Memory B cell (primary cell): Measurements from ENCODE around the gene EPN1.

ENCODE experiments used
- ATAC-seq: fragments of 150-1000 bp; cut with Tn5 transposase; 2 replicates; pipeline ENCODE4 v1.10.0; 2021; ENCODE audit warnings: low read depth, mild to moderate bottlenecking, moderate library complexity
- DNase-seq, 2 donors: peaks; one replicate each; pipeline ENCODE4 v3.0.0; 2022; ENCODE audit warnings: low spot score in 2 of 2
- H3K27ac Mint-ChIP-seq: one replicate; pipeline ENCODE4 v1.8.0; 2022; ENCODE audit warnings: mild to moderate bottlenecking, moderate library complexity, mixed read lengths
- H3K27me3 Mint-ChIP-seq: one replicate; pipeline ENCODE4 v1.8.0; 2022; ENCODE audit warnings: mixed read lengths
- H3K36me3 Mint-ChIP-seq: one replicate; pipeline ENCODE4 v1.8.0; 2022; ENCODE audit warnings: mild to moderate bottlenecking, mixed read lengths
- H3K4me1 Mint-ChIP-seq: one replicate; pipeline ENCODE4 v1.8.0; 2022; ENCODE audit warnings: mixed read lengths
- H3K4me3 Mint-ChIP-seq: one replicate; pipeline ENCODE4 v1.8.0; 2022; ENCODE audit warnings: mild to moderate bottlenecking, moderate library complexity, mixed read lengths
- H3K9me3 Mint-ChIP-seq: one replicate; pipeline ENCODE4 v1.8.0; 2022; ENCODE audit warnings: mixed read lengths

The EPN1 gene

DNA sequence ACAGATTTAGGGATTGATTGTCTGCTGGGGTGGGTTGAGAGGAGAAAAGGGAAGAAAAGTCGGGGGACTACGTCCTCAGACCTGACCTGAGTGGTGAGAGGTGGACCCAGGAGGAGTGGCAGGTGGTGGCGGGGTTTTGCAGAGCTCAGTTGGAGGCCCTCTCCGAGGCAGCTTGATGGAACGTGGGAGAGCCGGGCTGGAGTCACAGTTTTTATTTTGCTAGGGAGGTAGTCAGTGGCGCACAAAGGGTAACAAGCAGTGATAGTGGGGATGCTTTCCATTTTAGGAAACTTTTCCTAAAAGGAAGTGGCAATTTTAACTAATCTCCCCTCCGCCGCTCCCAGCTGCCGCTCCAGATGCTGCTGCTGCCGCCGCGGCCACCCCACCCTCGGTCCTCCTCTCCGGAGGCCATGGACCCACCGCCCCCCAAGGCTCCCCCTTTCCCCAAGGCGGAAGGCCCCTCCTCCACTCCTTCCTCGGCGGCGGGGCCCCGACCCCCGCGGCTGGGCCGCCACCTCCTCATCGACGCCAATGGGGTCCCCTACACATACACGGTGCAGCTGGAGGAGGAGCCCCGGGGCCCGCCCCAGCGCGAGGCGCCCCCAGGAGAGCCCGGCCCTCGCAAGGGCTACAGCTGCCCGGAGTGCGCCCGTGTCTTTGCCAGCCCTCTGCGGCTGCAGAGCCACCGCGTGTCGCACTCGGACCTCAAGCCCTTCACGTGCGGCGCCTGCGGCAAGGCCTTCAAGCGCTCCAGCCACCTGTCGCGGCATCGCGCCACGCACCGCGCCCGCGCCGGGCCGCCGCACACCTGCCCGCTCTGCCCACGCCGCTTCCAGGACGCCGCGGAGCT lies 32.6 kb upstream of the EPN1 start:
- Mint-ChIP-seq H3K9me3 (peaks cover 2% of the 10 kb centered on the region), H3K27me3 (no peaks in the 10 kb centered on the region), H3K36me3 (peaks cover 8% of the 10 kb centered on the region), H3K27ac (peak overlapping the region; percentile 93), H3K4me3 (peak overlapping the region; percentile 95), H3K4me1 (peaks cover 44% of the 10 kb centered on the region)
- ATAC-seq (no peak), DNase-seq (no peak)

DNA sequence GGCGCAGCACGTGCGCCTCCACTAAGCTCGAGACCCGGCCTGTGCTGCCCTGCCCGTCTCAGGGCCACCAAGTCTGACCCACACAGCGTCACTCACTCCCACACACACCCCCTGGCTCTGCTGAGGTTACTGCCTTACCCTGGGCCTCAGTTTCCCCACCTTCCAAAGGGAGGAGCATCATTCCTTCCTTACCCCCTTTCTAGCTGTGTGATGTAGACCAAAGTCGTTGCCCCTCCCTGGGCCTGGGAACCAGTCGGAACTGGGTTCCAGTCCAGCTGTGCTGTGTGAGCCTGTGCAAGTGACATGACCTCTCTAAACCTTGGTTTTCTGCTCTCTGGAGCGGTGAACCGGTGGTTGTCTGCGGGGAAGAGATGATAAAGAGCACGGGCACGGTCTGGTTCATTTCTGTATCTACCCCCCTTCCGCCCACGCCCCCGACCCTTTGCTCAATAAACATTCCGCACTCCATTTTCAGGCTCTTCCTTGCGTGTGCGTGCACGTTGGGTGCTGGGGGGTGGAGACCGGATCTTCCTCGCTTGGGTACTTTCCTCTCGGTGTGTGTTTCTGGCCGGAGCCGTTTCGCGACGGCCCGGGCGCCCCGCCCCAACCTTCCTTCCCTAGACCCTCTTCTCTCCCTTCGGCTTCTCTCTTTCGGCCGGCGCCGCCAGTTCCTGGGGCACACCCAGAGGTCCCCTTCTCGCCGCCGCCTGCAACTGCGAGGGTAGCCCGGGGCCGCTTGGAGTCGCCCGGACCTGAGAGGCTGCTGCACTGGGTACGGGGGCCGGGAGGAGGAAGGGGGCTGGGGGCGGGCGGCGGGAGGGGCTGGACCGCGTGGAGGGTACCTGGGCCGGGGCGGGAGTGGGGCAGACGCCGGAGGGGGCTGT lies 31.8 kb upstream of the EPN1 start, which contains the start of gene ZNF581:
Gene ZNF581, plus strand, starts transcription at position 647 of the 884 bp plus-strand sequence. CDS start 923 bp downstream, outside the sequence.
- Mint-ChIP-seq H3K4me1 (peaks cover 36% of the 10 kb centered on the region), H3K27me3 (no peaks in the 10 kb centered on the region), H3K4me3 (peak within 1 kb of the TSS; percentile 95), H3K36me3 (peaks cover 2% of the 10 kb centered on the region), H3K27ac (peak within 1 kb of the TSS; percentile 93), H3K9me3 (no peaks in the 10 kb centered on the region)
- peak; percentile 40 for ATAC-seq
- peak; percentile 75 to 84 for DNase-seq

DNA sequence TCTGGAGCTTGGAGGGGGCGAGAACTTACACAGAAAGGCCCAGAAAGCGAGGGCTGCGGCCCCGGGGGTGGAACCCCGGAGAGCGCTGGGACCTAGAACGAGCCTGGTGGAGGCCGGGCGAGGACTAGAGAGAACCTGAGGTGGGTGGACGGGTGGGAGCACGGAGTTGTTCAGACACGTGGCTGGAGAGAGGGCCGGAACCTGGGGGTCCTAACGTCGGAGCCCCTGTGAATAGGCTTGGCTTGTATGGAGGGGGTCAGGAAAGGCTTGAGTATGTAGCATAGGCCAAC lies 31.2 kb upstream of the EPN1 start:
- H3K27ac Mint-ChIP-seq, result peak overlapping the region; percentile 93
- ATAC-seq (no peak), DNase-seq (no peak)
- H3K4me3 Mint-ChIP-seq, result peak overlapping the region; percentile 93
- H3K27me3 Mint-ChIP-seq, result no peaks in the 10 kb centered on the region
- peaks cover 40% of the 10 kb centered on the region for H3K4me1 Mint-ChIP-seq
- no peaks in the 10 kb centered on the region for H3K9me3 Mint-ChIP-seq
- H3K36me3 Mint-ChIP-seq, result peaks cover 2% of the 10 kb centered on the region

DNA sequence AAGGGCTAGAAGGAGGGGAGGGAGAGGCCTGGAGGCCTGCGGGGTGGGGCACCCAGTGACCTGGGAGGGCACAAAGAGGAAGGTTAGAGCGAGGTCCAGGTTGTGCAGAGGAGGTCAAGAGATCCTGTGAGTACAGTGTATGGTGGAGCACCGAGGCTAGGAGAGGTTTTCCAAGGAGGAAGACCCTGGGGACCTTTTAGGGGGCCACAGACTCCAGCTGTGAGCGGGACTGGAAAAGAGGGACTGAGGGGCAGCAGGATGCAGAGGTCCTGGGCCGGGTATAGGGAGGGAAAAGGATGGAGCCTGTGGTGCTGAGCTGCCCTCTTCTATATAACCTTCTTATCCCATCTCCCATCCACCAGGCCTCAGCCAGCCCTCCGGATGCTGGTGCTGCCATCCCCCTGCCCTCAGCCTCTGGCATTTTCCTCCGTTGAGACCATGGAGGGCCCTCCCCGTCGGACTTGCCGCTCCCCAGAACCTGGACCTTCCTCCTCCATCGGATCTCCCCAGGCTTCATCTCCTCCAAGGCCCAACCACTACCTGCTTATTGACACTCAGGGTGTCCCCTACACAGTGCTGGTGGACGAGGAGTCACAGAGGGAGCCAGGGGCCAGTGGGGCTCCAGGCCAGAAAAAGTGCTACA lies 30.7 kb upstream of the EPN1 start:
- H3K27ac Mint-ChIP-seq, result peak overlapping the region; percentile 93
- DNase-seq (no peak), ATAC-seq (no peak)
- H3K27me3 Mint-ChIP-seq, result no peaks in the 10 kb centered on the region
- peaks cover 39% of the 10 kb centered on the region for H3K4me1 Mint-ChIP-seq
- H3K9me3 Mint-ChIP-seq, result no peaks in the 10 kb centered on the region
- no peaks in the 10 kb centered on the region for H3K36me3 Mint-ChIP-seq
- H3K4me3 Mint-ChIP-seq, result peak overlapping the region; percentile 93

DNA sequence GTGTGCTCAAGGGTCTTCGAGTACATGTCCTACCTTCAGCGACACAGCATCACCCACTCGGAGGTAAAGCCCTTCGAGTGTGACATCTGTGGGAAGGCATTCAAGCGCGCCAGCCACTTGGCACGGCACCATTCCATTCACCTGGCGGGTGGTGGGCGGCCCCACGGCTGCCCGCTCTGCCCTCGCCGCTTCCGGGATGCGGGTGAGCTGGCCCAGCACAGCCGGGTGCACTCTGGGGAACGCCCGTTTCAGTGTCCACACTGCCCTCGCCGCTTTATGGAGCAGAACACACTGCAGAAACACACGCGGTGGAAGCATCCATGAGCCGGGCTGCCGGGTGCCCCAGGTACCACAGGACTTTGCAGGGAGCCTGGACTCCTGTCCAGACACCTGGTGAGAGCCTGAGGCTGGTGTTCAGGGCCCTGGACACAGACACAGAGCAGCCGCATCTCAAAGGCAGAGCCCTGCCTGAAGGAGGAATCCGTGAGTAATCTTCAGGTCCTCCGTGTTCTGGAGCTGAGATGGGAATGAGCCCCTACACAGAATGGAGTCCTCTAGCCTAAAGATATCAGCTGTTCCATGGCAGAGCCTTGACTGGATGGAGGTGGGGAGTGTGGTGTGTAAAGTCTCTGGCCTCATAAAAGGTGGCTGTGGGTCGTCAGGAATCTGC lies 30.0 kb upstream of the EPN1 start:
- Mint-ChIP-seq H3K27me3 (no peaks in the 10 kb centered on the region), H3K27ac (peak overlapping the region; percentile 93), H3K9me3 (no peaks in the 10 kb centered on the region), H3K4me3 (peak overlapping the region; percentile 93), H3K4me1 (peaks cover 46% of the 10 kb centered on the region), H3K36me3 (no peaks in the 10 kb centered on the region)
- ATAC-seq (no peak), DNase-seq (no peak)

DNA sequence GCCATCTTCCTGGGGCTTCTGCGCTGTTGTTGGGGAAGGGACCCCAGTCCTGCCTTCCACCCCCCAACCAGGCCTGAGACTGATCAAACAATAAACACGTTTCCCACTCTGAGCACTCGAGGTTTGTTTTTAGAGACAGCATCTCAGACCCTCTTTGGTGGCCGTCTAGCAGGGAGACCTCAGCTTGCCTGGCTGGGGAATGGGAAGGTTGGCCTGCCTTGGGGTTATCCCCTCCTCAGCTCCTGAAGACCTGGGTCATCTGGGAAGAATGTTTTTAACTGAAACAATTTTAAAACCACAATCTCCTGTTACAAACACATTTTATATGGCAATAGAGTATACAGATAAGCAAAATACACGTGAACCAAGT lies 29.5 kb upstream of the EPN1 start:
- peak overlapping the region; percentile 73 for H3K27ac Mint-ChIP-seq
- DNase-seq (no peak), ATAC-seq (no peak)
- no peaks in the 10 kb centered on the region for H3K27me3 Mint-ChIP-seq
- peaks cover 51% of the 10 kb centered on the region for H3K4me1 Mint-ChIP-seq
- no peaks in the 10 kb centered on the region for H3K36me3 Mint-ChIP-seq
- no peaks in the 10 kb centered on the region for H3K9me3 Mint-ChIP-seq
- H3K4me3 Mint-ChIP-seq, result peak overlapping the region; percentile 60

DNA sequence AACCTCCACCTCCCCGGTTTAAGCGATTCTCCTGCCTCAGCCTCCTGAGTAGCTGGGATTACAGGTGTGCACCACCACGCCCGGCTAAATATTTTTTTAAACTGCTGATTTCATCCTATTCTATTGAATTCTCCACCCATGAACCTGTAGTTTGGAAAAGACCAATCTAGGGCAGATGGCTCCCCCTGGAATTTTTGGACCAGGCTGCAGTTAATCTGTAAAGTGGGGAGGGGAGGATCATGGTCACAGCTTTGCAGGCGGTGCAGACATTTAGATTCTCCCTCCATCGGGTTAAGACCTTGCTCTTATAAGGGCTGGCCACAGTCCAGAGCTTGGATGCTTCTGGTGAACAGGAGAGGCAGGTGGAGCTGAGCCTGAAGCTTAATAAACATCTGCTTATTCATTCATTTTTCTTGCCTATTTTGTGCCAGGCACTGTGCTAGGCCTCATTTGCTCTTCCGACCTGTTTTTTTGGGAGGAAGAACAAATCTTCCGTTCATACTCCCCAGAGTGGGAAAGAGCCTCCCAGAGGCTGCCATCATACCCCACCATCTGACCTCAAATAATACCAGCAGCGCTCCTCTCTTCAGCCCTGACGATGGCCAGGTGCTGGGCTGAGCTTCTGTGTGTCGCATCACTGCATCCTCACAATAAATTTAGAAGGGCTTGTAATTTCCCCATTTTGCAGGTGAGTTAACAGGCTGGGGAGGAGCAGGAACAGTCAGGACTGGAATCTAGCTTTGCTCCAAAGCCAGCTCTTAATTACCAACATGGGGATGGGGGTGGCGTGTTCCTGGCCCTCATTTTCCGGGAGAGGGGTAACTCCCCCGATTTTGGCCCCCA lies 27.9 kb upstream of the EPN1 start:
- Mint-ChIP-seq H3K36me3 (peaks cover 7% of the 10 kb centered on the region), H3K27ac (peak overlapping the region; percentile 89), H3K4me1 (peaks cover 46% of the 10 kb centered on the region), H3K9me3 (no peaks in the 10 kb centered on the region), H3K4me3 (peak overlapping the region; percentile 97), H3K27me3 (no peaks in the 10 kb centered on the region)
- DNase-seq (no peak), ATAC-seq (peak; percentile 67)

DNA sequence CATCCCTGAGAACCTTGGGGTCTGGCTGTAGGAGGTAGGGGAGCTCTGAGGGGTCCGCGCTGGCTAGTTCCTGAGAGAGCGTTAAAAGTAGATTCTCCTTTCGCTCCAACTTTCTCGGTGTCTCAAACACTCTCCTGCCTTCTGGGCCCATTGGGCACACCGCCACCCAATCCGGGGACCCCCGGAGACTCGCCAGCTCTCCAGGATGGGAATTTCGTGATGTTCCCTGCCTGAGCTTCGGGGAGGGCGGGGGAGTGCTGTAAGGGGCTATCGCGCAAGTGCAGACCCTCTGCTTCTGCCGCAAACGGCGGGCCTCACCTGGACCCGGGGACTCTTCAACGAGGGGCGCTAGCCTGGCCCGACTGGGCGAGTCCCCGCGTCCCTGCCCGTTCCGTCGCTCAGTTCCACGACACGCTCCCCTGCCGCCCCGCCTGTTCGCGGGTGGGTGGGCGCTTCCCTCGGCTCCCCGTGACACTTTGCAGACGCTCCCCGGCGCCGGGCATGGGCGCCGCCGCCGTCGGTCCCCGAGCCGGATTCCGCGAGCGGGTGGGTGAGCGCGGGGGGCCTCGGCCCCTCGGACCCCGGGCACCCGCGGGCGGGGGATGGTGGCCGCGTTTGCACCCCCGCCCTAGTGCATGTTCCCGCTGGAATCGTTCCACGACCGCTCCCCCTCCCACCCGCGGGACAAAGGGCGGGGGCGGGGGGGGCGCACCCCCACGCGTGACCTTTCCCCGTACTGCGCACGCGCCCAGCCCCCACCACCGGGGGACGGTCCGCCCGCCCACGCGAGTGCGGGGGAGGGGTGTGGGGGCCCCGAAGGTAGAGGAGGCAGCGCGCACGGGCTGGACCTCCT lies 27.1 kb upstream of the EPN1 start, which contains the start of gene CCDC106:
Gene CCDC106, plus strand, starts transcription at position 481 of the 853 bp plus-strand sequence. CDS start 835 bp downstream, outside the sequence.
- no peaks in the 10 kb centered on the region for H3K9me3 Mint-ChIP-seq
- H3K4me3 Mint-ChIP-seq, result peak within 1 kb of the TSS; percentile 97
- H3K27me3 Mint-ChIP-seq, result no peaks in the 10 kb centered on the region
- peaks cover 9% of the 10 kb centered on the region for H3K36me3 Mint-ChIP-seq
- DNase-seq, result peak; percentile 48 to 75
- ATAC-seq, result peak; percentile 43
- H3K27ac Mint-ChIP-seq, result peak within 1 kb of the TSS; percentile 89
- peaks cover 45% of the 10 kb centered on the region for H3K4me1 Mint-ChIP-seq

DNA sequence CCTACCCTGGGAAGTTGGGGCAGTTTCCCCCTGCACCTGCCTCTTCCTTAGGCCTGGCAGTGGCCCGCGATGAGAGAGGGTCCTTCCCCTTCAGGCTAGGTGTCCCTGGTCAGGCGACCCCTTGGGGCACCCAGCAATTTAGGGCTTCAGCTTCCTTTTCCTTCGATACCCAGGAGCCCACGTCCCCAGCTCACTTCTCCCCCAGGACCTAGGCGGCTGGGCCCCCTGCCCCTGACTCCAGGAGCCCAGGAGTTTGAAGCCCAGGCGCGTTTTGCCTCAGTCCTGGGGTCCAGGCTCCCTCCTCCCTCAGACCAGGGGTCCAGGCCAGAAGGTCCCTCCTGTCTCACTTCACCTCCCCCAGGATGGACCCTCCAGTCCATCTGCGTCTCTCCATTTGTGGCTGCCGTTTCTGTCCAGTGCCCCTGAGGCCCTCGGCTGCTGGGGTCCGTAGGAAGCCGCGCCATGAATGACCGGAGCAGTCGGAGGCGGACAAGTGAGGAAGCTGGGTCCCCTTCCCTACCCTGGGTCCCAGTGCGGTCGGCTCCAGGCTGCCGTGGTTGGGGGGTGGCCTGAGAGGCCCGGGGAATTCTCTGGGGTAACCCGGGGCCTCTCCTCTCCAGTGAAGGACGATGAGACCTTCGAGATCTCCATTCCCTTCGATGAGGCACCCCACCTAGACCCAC lies 26.3 kb upstream of the EPN1 start:
- Mint-ChIP-seq H3K4me3 (peak overlapping the region; percentile 86), H3K9me3 (no peaks in the 10 kb centered on the region), H3K4me1 (peaks cover 39% of the 10 kb centered on the region), H3K27ac (peak overlapping the region; percentile 87), H3K36me3 (peaks cover 9% of the 10 kb centered on the region), H3K27me3 (no peaks in the 10 kb centered on the region)
- ATAC-seq (no peak), DNase-seq (no peak)

DNA sequence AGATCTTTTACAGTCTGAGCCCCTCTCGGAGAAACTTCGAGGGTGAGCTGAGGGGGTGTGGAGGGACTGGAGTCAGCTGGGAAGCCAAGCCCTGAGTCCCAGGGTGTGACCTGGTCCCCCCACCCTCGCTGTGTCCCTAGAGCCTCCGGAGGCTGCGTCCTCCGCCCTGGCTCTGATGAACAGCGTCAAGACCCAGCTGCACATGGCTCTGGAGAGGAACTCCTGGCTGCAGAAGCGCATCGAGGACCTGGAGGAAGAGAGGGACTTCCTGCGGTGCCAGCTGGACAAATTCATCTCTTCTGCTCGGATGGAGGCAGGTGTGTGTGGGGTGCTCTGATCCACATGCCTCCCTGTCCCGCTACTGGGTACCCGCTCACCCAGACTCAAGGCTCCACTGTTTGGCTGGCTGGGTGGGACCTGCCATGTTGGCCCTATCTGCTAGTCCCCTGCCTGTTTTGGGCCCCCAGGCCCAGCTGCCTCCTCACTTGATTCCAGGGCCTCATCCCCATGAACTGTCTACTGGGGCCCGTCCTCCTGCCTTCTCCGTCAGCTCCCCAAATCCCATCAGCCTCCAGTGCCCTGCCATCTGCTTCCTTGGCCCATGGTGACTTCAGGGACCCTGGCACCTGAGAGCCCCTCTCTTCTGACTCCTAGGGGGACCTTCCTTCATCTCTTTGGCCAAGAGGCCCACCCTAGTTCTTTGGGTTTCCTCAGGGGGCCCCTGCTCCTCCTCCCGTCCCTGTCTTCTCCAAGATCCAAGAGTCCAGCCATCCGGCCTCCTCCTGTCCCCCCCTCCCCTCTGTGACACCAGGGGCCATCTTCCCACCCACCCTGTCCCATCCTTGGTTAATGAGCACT lies 25.5 kb upstream of the EPN1 start:
- no peak for ATAC-seq
- H3K9me3 Mint-ChIP-seq, result no peaks in the 10 kb centered on the region
- DNase-seq, result no peak
- H3K36me3 Mint-ChIP-seq, result peaks cover 9% of the 10 kb centered on the region
- peak overlapping the region; percentile 89 for H3K27ac Mint-ChIP-seq
- peak overlapping the region; percentile 86 for H3K4me3 Mint-ChIP-seq
- H3K4me1 Mint-ChIP-seq, result peaks cover 32% of the 10 kb centered on the region
- H3K27me3 Mint-ChIP-seq, result no peaks in the 10 kb centered on the region

DNA sequence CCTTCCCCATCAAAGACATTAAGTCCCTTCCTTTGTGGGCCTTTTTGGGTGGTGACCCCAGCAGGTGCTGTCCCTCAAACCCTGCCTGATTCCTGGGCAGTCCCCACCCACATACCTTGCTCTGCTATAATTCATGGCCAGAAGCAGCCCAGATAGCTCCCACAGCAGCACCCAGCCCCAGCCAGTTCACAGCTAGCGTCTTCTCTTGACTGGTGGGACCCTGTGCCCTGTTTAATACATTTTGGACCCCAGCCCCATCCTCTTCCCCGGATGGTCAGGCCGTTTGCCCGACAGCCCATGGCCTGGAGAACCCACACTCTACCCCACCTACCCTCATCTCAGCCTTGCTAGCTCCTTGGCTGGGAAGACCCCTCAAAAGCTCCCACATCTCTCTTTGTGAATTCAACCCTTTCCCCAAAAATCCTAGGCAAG lies 24.9 kb upstream of the EPN1 start:
- peaks cover 9% of the 10 kb centered on the region for H3K36me3 Mint-ChIP-seq
- H3K4me3 Mint-ChIP-seq, result peak overlapping the region; percentile 86
- DNase-seq (no peak), ATAC-seq (no peak)
- H3K27ac Mint-ChIP-seq, result peak overlapping the region; percentile 89
- peaks cover 31% of the 10 kb centered on the region for H3K4me1 Mint-ChIP-seq
- H3K9me3 Mint-ChIP-seq, result no peaks in the 10 kb centered on the region
- no peaks in the 10 kb centered on the region for H3K27me3 Mint-ChIP-seq
